HEK293 (cell line): ENCODE measurements around the gene BLVRB.
A peak's percentile ranks its signal among the peaks of the same experiment; 100 is the strongest.

Experiments used
- GLIS1 ChIP-seq: fragments of 450-650 bp; formaldehyde crosslinking; IDR thresholded peaks from 2 replicates; pipeline ENCODE4 v1.5.1; 2016; ENCODE audit warnings: missing biosample characterization, missing genetic modification characterization
- HIC1 ChIP-seq: fragments of 450-650 bp; formaldehyde crosslinking; IDR thresholded peaks from 2 replicates; pipeline ENCODE4 v1.5.1; 2016; ENCODE audit warnings: missing biosample characterization, missing genetic modification characterization
- INSM2 ChIP-seq: fragments of 450-650 bp; formaldehyde crosslinking; IDR thresholded peaks from 2 replicates; pipeline ENCODE4 v1.5.1; 2016; ENCODE audit warnings: missing biosample characterization, missing genetic modification characterization
- KLF16 ChIP-seq: fragments of 450-650 bp; formaldehyde crosslinking; IDR thresholded peaks from 2 replicates; pipeline ENCODE4 v1.5.1; 2017; ENCODE audit warnings: missing biosample characterization, missing genetic modification characterization
- MYNN ChIP-seq: fragments of 450-650 bp; formaldehyde crosslinking; IDR thresholded peaks from 2 replicates; pipeline ENCODE4 v1.5.1; 2016; ENCODE audit warnings: missing biosample characterization, missing genetic modification characterization, borderline replicate concordance
- RBAK ChIP-seq: fragments of 450-650 bp; formaldehyde crosslinking; IDR thresholded peaks from 2 replicates; pipeline ENCODE4 v1.5.1; 2016; ENCODE audit warnings: missing biosample characterization, missing genetic modification characterization
- SP3 ChIP-seq: fragments of 450-650 bp; formaldehyde crosslinking; IDR thresholded peaks from 2 replicates; pipeline ENCODE4 v1.5.1; 2016; ENCODE audit warnings: missing biosample characterization, missing genetic modification characterization
- TRIM28 ChIP-seq: IDR thresholded peaks from 2 replicates; pipeline ENCODE4 v1.6.1; 2011; ENCODE audit warnings: low read length, control low read depth, borderline replicate concordance
- ZBTB17 ChIP-seq: fragments of 450-650 bp; formaldehyde crosslinking; IDR thresholded peaks from 2 replicates; pipeline ENCODE4 v1.5.1; 2016; ENCODE audit warnings: missing biosample characterization, missing genetic modification characterization
- ZBTB26 ChIP-seq: fragments of 450-650 bp; formaldehyde crosslinking; optimal IDR thresholded peaks from 2 replicates; pipeline ENCODE3; 2016; ENCODE audit warnings: missing biosample characterization, mild to moderate bottlenecking, missing genetic modification characterization
- ZEB2 ChIP-seq: fragments of 450-650 bp; formaldehyde crosslinking; IDR thresholded peaks from 2 replicates; pipeline ENCODE4 v1.5.1; 2016; ENCODE audit warnings: missing biosample characterization, missing genetic modification characterization
- ZNF133 ChIP-seq: fragments of 450-650 bp; formaldehyde crosslinking; IDR thresholded peaks from 2 replicates; pipeline ENCODE4 v1.5.1; 2016; ENCODE audit warnings: missing biosample characterization, missing genetic modification characterization
- ZNF335 ChIP-seq: fragments of 450-650 bp; formaldehyde crosslinking; conservative IDR thresholded peaks from 2 replicates; pipeline ENCODE4 v1.5.1; 2016; ENCODE audit warnings: missing biosample characterization, missing genetic modification characterization
- ZNF366 ChIP-seq: fragments of 450-650 bp; formaldehyde crosslinking; conservative IDR thresholded peaks from 2 replicates; pipeline ENCODE4 v1.5.1; 2016; ENCODE audit warnings: missing biosample characterization, missing genetic modification characterization
- ZNF391 ChIP-seq: fragments of 450-650 bp; formaldehyde crosslinking; IDR thresholded peaks from 2 replicates; pipeline ENCODE4 v1.5.1; 2016; ENCODE audit warnings: low read depth, missing biosample characterization, missing genetic modification characterization, borderline replicate concordance
- ZNF398 ChIP-seq: fragments of 450-650 bp; formaldehyde crosslinking; IDR thresholded peaks from 2 replicates; pipeline ENCODE4 v1.5.1; 2017; ENCODE audit warnings: missing biosample characterization, missing genetic modification characterization
- ZNF530 ChIP-seq: fragments of 450-650 bp; formaldehyde crosslinking; IDR thresholded peaks from 2 replicates; pipeline ENCODE4 v1.5.1; 2016; ENCODE audit warnings: low read depth, missing biosample characterization, missing genetic modification characterization
- ZNF610 ChIP-seq: fragments of 450-650 bp; formaldehyde crosslinking; IDR thresholded peaks from 2 replicates; pipeline ENCODE4 v1.5.1; 2016; ENCODE audit warnings: missing biosample characterization, missing genetic modification characterization, borderline replicate concordance
- ZNF624 ChIP-seq: fragments of 450-650 bp; formaldehyde crosslinking; IDR thresholded peaks from 2 replicates; pipeline ENCODE4 v1.5.1; 2017; ENCODE audit warnings: missing biosample characterization, missing genetic modification characterization
- ZNF660 ChIP-seq: fragments of 450-650 bp; IDR thresholded peaks from 2 replicates; pipeline ENCODE4 v1.5.1; 2018; ENCODE audit warnings: missing biosample characterization, mild to moderate bottlenecking, missing genetic modification characterization
- ZNF76 ChIP-seq: fragments of 450-650 bp; formaldehyde crosslinking; IDR thresholded peaks from 2 replicates; pipeline ENCODE4; 2016; ENCODE audit warnings: low read depth, missing biosample characterization, missing genetic modification characterization, borderline replicate concordance
- ZNF791 ChIP-seq: fragments of 450-650 bp; formaldehyde crosslinking; IDR thresholded peaks from 2 replicates; pipeline ENCODE4 v1.5.1; 2016; ENCODE audit warnings: missing biosample characterization, missing genetic modification characterization
- ZNF843 ChIP-seq: fragments of 450-650 bp; formaldehyde crosslinking; IDR thresholded peaks from 2 replicates; pipeline ENCODE4 v1.5.1; 2016; ENCODE audit warnings: missing biosample characterization, missing genetic modification characterization
- ZSCAN16 ChIP-seq: fragments of 450-650 bp; formaldehyde crosslinking; IDR thresholded peaks from 2 replicates; pipeline ENCODE4 v1.5.1; 2016; ENCODE audit warnings: missing biosample characterization, missing genetic modification characterization
- TF ChIP-seq, protein P1 (sequence below): fragments of 450-650 bp; formaldehyde crosslinking; IDR thresholded peaks from 2 replicates; pipeline ENCODE4 v1.5.1; 2016; ENCODE audit warnings: missing biosample characterization, missing genetic modification characterization
- TF ChIP-seq, protein P2 (sequence below): fragments of 450-650 bp; formaldehyde crosslinking; IDR thresholded peaks from 2 replicates; pipeline ENCODE4 v1.5.1; 2016; ENCODE audit warnings: missing biosample characterization, missing genetic modification characterization

Gene BLVRB

GRCh38 chr19:40443131-40443999 is 22.2 kb downstream of the BLVRB start (continued):
- TF ChIP-seq KLF16 (tag by site-specific recombination) (peak; percentile 80; the same call in 1 of the 2 replicates), ZNF843 (tag by site-specific recombination) (peak; percentile 75), ZNF391 (peak; percentile 43), ZBTB26 (peak; percentile 97), SP3 (tag by site-specific recombination) (peak; percentile 99), ZNF133 (tag by site-specific recombination) (0 out of 2 replicates have a peak, but pooled peaks have one; percentile 8), ZNF335 (tag by site-specific recombination) (peak; percentile 70), HIC1 (tag by site-specific recombination) (peak; percentile 99), MYNN (tag by site-specific recombination) (no peak), ZNF76 (tag by site-specific recombination) (peak; percentile 96), ZNF530 (tag by site-specific recombination) (no peak), ZNF366 (tag by site-specific recombination) (peak; percentile 88), ZNF610 (tag by site-specific recombination) (peak; percentile 87), GLIS1 (tag by site-specific recombination) (peak; percentile 99), ZEB2 (peak; percentile 98), ZNF791 (tag by site-specific recombination) (0 out of 2 replicates have a peak, but pooled peaks have one; percentile 42), RBAK (no peak; the same call in 1 of the 2 replicates), ZNF660 (tag by site-specific recombination) (peak; percentile 25; the same call in 1 of the 2 replicates), TRIM28 (peak; percentile 32; the same call in 1 of the 2 replicates), ZNF624 (0 out of 2 replicates have a peak, but pooled peaks have one; percentile 58), ZBTB17 (peak; percentile 99), ZSCAN16 (tag by site-specific recombination) (peak; percentile 71), ZNF398 (tag by site-specific recombination) (peak; percentile 49; the same call in 1 of the 2 replicates), INSM2 (peak; percentile 69)
- TF ChIP-seq, protein P1, sequence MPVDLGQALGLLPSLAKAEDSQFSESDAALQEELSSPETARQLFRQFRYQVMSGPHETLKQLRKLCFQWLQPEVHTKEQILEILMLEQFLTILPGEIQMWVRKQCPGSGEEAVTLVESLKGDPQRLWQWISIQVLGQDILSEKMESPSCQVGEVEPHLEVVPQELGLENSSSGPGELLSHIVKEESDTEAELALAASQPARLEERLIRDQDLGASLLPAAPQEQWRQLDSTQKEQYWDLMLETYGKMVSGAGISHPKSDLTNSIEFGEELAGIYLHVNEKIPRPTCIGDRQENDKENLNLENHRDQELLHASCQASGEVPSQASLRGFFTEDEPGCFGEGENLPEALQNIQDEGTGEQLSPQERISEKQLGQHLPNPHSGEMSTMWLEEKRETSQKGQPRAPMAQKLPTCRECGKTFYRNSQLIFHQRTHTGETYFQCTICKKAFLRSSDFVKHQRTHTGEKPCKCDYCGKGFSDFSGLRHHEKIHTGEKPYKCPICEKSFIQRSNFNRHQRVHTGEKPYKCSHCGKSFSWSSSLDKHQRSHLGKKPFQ (tag by site-specific recombination), result peak; percentile 38
- TF ChIP-seq, protein P2, sequence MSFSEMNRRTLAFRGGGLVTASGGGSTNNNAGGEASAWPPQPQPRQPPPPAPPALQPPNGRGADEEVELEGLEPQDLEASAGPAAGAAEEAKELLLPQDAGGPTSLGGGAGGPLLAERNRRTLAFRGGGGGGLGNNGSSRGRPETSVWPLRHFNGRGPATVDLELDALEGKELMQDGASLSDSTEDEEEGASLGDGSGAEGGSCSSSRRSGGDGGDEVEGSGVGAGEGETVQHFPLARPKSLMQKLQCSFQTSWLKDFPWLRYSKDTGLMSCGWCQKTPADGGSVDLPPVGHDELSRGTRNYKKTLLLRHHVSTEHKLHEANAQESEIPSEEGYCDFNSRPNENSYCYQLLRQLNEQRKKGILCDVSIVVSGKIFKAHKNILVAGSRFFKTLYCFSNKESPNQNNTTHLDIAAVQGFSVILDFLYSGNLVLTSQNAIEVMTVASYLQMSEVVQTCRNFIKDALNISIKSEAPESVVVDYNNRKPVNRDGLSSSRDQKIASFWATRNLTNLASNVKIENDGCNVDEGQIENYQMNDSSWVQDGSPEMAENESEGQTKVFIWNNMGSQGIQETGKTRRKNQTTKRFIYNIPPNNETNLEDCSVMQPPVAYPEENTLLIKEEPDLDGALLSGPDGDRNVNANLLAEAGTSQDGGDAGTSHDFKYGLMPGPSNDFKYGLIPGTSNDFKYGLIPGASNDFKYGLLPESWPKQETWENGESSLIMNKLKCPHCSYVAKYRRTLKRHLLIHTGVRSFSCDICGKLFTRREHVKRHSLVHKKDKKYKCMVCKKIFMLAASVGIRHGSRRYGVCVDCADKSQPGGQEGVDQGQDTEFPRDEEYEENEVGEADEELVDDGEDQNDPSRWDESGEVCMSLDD (tag by site-specific recombination), result peak; percentile 97
